Activated CD8-positive, alpha-beta T cell treated with anti-CD3 and anti-CD28 coated beads for 36 hours (primary cell): ENCODE results near the gene VSX1. TPM values are rescaled to one million over a fixed set of nuclear protein-coding genes. Genes with fewer than 3 reads are reported as not detected.

Experiments used
- ATAC-seq: fragments of 200-7000 bp; cut with Tn5 transposase; one replicate; pipeline ENCODE4 v1.10.0; 2021; ENCODE audit warnings: mild to moderate bottlenecking, moderate library complexity
- CTCF ChIA-PET: fragments of 350-600 bp; sonication (Branson Sonifier 250); formaldehyde crosslinking; loops from one replicate; lab custom pipeline; 2021; ENCODE audit warnings: antibody characterized with exemption; lab: Charles Lee
- POLR2A ChIA-PET: fragments of 350-600 bp; sonication (Branson Sonifier 250); formaldehyde crosslinking; loops from one replicate; lab custom pipeline; 2021; ENCODE audit warnings: antibody characterized with exemption; lab: Charles Lee
- DNase-seq: peaks from one replicate; pipeline ENCODE4 v3.0.0-alpha.2; 2020
- H3K27ac Mint-ChIP-seq: one replicate; pipeline ENCODE4 v1.8.0; 2021; ENCODE audit warnings: mild to moderate bottlenecking, mixed read lengths
- H3K27me3 Mint-ChIP-seq: one replicate; pipeline ENCODE4 v1.8.0; 2021; ENCODE audit warnings: mixed read lengths
- H3K36me3 Mint-ChIP-seq: one replicate; pipeline ENCODE4 v1.8.0; 2021; ENCODE audit warnings: low read depth, mixed read lengths
- H3K4me1 Mint-ChIP-seq: one replicate; pipeline ENCODE4 v1.8.0; 2021; ENCODE audit warnings: low read depth, mixed read lengths
- H3K4me3 Mint-ChIP-seq: one replicate; pipeline ENCODE4 v1.8.0; 2021; ENCODE audit warnings: mild to moderate bottlenecking, moderate library complexity, mixed read lengths
- H3K9me3 Mint-ChIP-seq: one replicate; pipeline ENCODE4 v1.8.0; 2021; ENCODE audit warnings: mixed read lengths
- intact Hi-C: fragments of 100-400 bp; cut with micrococcal nuclease; formaldehyde crosslinking; loops from one replicate; pipeline ENCODE4 v1.10.0; 2022
- total RNA-seq, 2 experiments: library from RNA; stranded (reverse); gene quantifications; one replicate each; pipeline ENCODE4 v1.2.3, GENCODE V29; 2021
- TF ChIP-seq, protein P1 (sequence below): fragments of 200-600 bp; IDR thresholded peaks from one replicate; pipeline ENCODE4 v1.8.0; 2022; ENCODE audit warnings: antibody characterized with exemption, mild to moderate bottlenecking

VSX1 gene
- total RNA-seq, 2 experiments from 2014 or later: not detected

DNA sequence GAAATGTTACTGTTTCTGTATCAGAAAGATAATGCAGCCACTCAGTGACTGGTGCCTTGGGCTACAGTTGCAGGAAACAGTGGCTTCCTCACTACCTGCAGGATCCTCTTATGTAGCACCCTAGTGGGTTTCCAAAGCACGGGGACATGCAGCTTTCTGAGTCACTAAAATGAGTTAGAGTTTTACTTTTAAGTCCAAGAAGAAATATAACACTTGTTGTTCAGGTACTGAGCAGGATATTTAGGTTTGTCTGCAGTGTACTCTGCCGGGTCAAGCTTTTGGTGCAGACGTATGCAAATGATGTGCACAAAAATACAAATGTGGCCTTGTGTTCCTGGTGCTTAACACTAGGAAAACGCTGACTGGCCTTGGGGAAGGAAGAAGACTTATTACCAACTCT lies 46.0 kb downstream of the VSX1 start:
- TF ChIP-seq, protein P1, sequence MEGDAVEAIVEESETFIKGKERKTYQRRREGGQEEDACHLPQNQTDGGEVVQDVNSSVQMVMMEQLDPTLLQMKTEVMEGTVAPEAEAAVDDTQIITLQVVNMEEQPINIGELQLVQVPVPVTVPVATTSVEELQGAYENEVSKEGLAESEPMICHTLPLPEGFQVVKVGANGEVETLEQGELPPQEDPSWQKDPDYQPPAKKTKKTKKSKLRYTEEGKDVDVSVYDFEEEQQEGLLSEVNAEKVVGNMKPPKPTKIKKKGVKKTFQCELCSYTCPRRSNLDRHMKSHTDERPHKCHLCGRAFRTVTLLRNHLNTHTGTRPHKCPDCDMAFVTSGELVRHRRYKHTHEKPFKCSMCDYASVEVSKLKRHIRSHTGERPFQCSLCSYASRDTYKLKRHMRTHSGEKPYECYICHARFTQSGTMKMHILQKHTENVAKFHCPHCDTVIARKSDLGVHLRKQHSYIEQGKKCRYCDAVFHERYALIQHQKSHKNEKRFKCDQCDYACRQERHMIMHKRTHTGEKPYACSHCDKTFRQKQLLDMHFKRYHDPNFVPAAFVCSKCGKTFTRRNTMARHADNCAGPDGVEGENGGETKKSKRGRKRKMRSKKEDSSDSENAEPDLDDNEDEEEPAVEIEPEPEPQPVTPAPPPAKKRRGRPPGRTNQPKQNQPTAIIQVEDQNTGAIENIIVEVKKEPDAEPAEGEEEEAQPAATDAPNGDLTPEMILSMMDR: no peak
- Mint-ChIP-seq H3K4me1 (peaks cover 47% of the 10 kb centered on the region), H3K27ac (peak overlapping the region; percentile 57), H3K36me3 (no peaks in the 10 kb centered on the region), H3K9me3 (no peaks in the 10 kb centered on the region), H3K4me3 (peak overlapping the region; percentile 16), H3K27me3 (no peaks in the 10 kb centered on the region)
- ChIA-PET CTCF (interaction anchor here (1.0 kb wide), 1 partner anchor 9 kb away, joined by 4 read pairs; no protein-coding TSS in a partner anchor), POLR2A (interaction anchor here (0.9 to 1.7 kb wide), 2 partner anchors 21 to 44 kb away, joined by 3 to 6 read pairs; no protein-coding TSS in a partner anchor)
- DNase-seq: peak; percentile 52
- intact Hi-C loops: no loop called here
- ATAC-seq: peak; percentile 69

DNA sequence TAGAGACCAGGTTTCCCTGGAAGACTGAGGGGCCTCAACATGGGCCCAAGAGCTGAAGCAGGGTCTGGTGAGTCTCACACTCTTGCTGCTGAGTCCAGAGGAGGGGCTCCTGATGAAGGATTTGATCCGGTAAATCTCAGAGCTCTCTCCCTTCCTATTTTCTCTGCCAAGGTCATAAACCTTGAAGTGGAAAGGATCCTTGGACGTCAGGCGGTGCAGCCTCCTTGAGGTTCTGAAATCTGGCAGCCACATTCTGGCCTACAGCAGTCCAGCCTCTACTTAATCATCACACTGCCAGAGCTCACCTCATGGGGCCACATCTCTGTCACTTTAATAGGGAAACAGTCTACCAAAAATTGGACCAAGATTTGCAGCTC lies 48.0 kb downstream of the VSX1 start:
- ChIA-PET POLR2A (interaction anchor here (1.1 to 1.6 kb wide), 3 partner anchors 25 to 84 kb away, joined by 3 to 4 read pairs (median 3); partner anchors contain the start of gene ACSS1), CTCF (interaction anchor here (0.7 to 1.7 kb wide), 5 partner anchors 12 to 40 kb away, joined by 3 to 4 read pairs (median 3); no protein-coding TSS in a partner anchor)
- ATAC-seq: no peak
- no peak overlapping the region for H3K27ac Mint-ChIP-seq
- intact Hi-C loops: no loop called here
- no peak overlapping the region for H3K4me3 Mint-ChIP-seq
- DNase-seq: no peak
- H3K27me3 Mint-ChIP-seq: no peaks in the 10 kb centered on the region
- H3K9me3 Mint-ChIP-seq: no peaks in the 10 kb centered on the region
- peaks cover 40% of the 10 kb centered on the region for H3K4me1 Mint-ChIP-seq
- TF ChIP-seq, protein P1: no peak
- H3K36me3 Mint-ChIP-seq: peaks cover 4% of the 10 kb centered on the region

GRCh38 chr20:25033265-25033923 lies 48.5 kb downstream of the VSX1 start:
- Mint-ChIP-seq H3K4me1 (peaks cover 35% of the 10 kb centered on the region), H3K36me3 (peaks cover 4% of the 10 kb centered on the region), H3K27ac (no peak overlapping the region), H3K27me3 (no peaks in the 10 kb centered on the region), H3K4me3 (no peak overlapping the region), H3K9me3 (no peaks in the 10 kb centered on the region)
- intact Hi-C loops: no loop called here
- POLR2A ChIA-PET: interaction anchor here (1.1 to 1.6 kb wide), 4 partner anchors 24 to 83 kb away, joined by 3 to 4 read pairs (median 3); partner anchors contain the start of gene ACSS1
- DNase-seq: no peak
- no peak for ATAC-seq
- TF ChIP-seq, protein P1: no peak
- CTCF ChIA-PET: interaction anchor here (0.9 to 1.7 kb wide), 5 partner anchors 12 to 39 kb away, joined by 3 to 4 read pairs (median 3); no protein-coding TSS in a partner anchor

- POLR2A ChIA-PET: interaction anchor here (1.1 to 1.5 kb wide), 2 partner anchors 24 to 43 kb away, joined by 3 read pairs; no protein-coding TSS in a partner anchor
- CTCF ChIA-PET: interaction anchor here (0.9 to 1.0 kb wide), 2 partner anchors 13 to 227 kb away, joined by 3 read pairs; no protein-coding TSS in a partner anchor
Observed at GRCh38 chr20:25032478-25033264, 49.3 kb downstream of the VSX1 start.

More at GRCh38 chr20:25032478-25033264, 49.3 kb downstream of the VSX1 start:
- no peak overlapping the region for H3K27ac Mint-ChIP-seq
- no peak overlapping the region for H3K4me3 Mint-ChIP-seq
- no peaks in the 10 kb centered on the region for H3K9me3 Mint-ChIP-seq
- TF ChIP-seq, protein P1: no peak
- peaks cover 4% of the 10 kb centered on the region for H3K36me3 Mint-ChIP-seq
- intact Hi-C loops: no loop called here
- no peaks in the 10 kb centered on the region for H3K27me3 Mint-ChIP-seq
- ATAC-seq (no peak), DNase-seq (no peak)
- peaks cover 28% of the 10 kb centered on the region for H3K4me1 Mint-ChIP-seq
